ENCODE data around the gene FAM171A1. TPM values are rescaled to one million over a fixed set of nuclear protein-coding genes. Genes with fewer than 3 reads are reported as not detected.
"Not testable (repeated sequence)": the region's sequence is repeated elsewhere in the genome, so short reads cannot be mapped to it uniquely, and the experiment has no call there.

The FAM171A1 gene
- total RNA-seq, 8 experiments from 2014 or later, result 16.4 to 44.7 (median 30.9) TPM

- ATAC-seq (replicated peaks in 6 of 8), result no peak
- Histone ChIP-seq H3K27ac (no peak overlapping the region), H3K4me1 (replicated peaks in 1 of 2) (no peaks in the 10 kb centered on the region), H3K4me3 (no peak overlapping the region)
- in situ Hi-C loops (cut with MboI; ENCODE audit: low pct_unique_long_range_greater_than_20kb in 2 of 9, low sequenced_read_pairs in 9 of 9, unreplicated experiment in 9 of 9), result no loop called here
- 79 to 100% (median 96%) methylated on average over 1 to 6 of the region's 12 CpGs; no CpG with 5 or more reads in 5 of the 10 experiments for WGBS, 10 experiments
Measured at GRCh38 chr10:15278786-15279185, 92.3 kb downstream of the FAM171A1 start.

- in situ Hi-C loops (cut with MboI; ENCODE audit: low pct_unique_long_range_greater_than_20kb in 2 of 9, low sequenced_read_pairs in 9 of 9, unreplicated experiment in 9 of 9); H3K4me1 ChIP-seq (replicated peaks in 1 of 2): not testable (repeated sequence)
Measured at GRCh38 chr10:15276039-15276438, 95.0 kb downstream of the FAM171A1 start.

GRCh38 chr10:15269838-15270237 lies 101.3 kb downstream of the FAM171A1 start:
- H3K27ac ChIP-seq; H3K4me3 ChIP-seq; in situ Hi-C loops (cut with MboI; ENCODE audit: low pct_unique_long_range_greater_than_20kb in 2 of 9, low sequenced_read_pairs in 9 of 9, unreplicated experiment in 9 of 9); ATAC-seq (replicated peaks in 6 of 8); H3K4me1 ChIP-seq (replicated peaks in 1 of 2): not testable (repeated sequence)
- WGBS, 10 experiments, result 80 to 90% methylated on average over 3 to 4 of the region's 12 CpGs; no CpG with 5 or more reads in 8 of the 10 experiments

More at GRCh38 chr10:15276039-15276438, 95.0 kb downstream of the FAM171A1 start:
- not testable (repeated sequence) for H3K27ac ChIP-seq; H3K4me3 ChIP-seq; ATAC-seq (replicated peaks in 6 of 8)
- 89 to 100% (median 97%) methylated on average over 4 to 9 of the region's 9 CpGs; no CpG with 5 or more reads in 1 of the 10 experiments for WGBS, 10 experiments

- H3K4me3 ChIP-seq, result no peak overlapping the region
- no peaks in the 10 kb centered on the region for H3K4me1 ChIP-seq (replicated peaks in 1 of 2)
- WGBS, 10 experiments, result 66 to 100% (median 83%) methylated on average over 3 to 8 of the region's 10 CpGs; no CpG with 5 or more reads in 3 of the 10 experiments
- H3K27ac ChIP-seq, result no peak overlapping the region
- peak in 2 of 8 experiments; percentile 29 to 45 for ATAC-seq (replicated peaks in 6 of 8)
- in situ Hi-C loops (cut with MboI; ENCODE audit: low pct_unique_long_range_greater_than_20kb in 2 of 9, low sequenced_read_pairs in 9 of 9, unreplicated experiment in 9 of 9), result no loop called here
Measured at GRCh38 chr10:15267496-15267895, 103.6 kb downstream of the FAM171A1 start.

- H3K4me3 ChIP-seq, result no peak overlapping the region
- no peak overlapping the region for H3K27ac ChIP-seq
- no peak for ATAC-seq (replicated peaks in 6 of 8)
- in situ Hi-C loops (cut with MboI; ENCODE audit: low pct_unique_long_range_greater_than_20kb in 2 of 9, low sequenced_read_pairs in 9 of 9, unreplicated experiment in 9 of 9), result no loop called here
- WGBS, 10 experiments, result 96 to 100% (median 100%) methylated on average over 1 to 4 of the region's 5 CpGs; no CpG with 5 or more reads in 5 of the 10 experiments
- peaks cover 0 to 4% of the 10 kb centered on the region in 2 donors for H3K4me1 ChIP-seq (replicated peaks in 1 of 2)
Measured at GRCh38 chr10:15266117-15266516, 105.0 kb downstream of the FAM171A1 start.

- Histone ChIP-seq H3K4me3 (no peak overlapping the region), H3K4me1 (replicated peaks in 1 of 2) (peaks cover 0 to 4% of the 10 kb centered on the region in 2 donors), H3K27ac (no peak overlapping the region)
- in situ Hi-C loops (cut with MboI; ENCODE audit: low pct_unique_long_range_greater_than_20kb in 2 of 9, low sequenced_read_pairs in 9 of 9, unreplicated experiment in 9 of 9), result no loop called here
- no peak for ATAC-seq (replicated peaks in 6 of 8)
- WGBS, 10 experiments, result 71 to 100% (median 95%) methylated on average over 1 to 2 of the region's 2 CpGs; no CpG with 5 or more reads in 2 of the 10 experiments
Measured at GRCh38 chr10:15265558-15265957, 105.5 kb downstream of the FAM171A1 start.

- Histone ChIP-seq H3K4me3 (no peak overlapping the region), H3K27ac (no peak overlapping the region), H3K4me1 (replicated peaks in 1 of 2) (peaks cover 0 to 4% of the 10 kb centered on the region in 2 donors)
- 77 to 100% (median 93%) methylated on average over 1 to 7 of the region's 7 CpGs for WGBS, 10 experiments
- ATAC-seq (replicated peaks in 6 of 8), result no peak
- in situ Hi-C loops (cut with MboI; ENCODE audit: low pct_unique_long_range_greater_than_20kb in 2 of 9, low sequenced_read_pairs in 9 of 9, unreplicated experiment in 9 of 9), result no loop called here
Measured at GRCh38 chr10:15265056-15265455, 106.0 kb downstream of the FAM171A1 start.

- no peak for ATAC-seq (replicated peaks in 6 of 8)
- Histone ChIP-seq H3K4me3 (no peak overlapping the region), H3K4me1 (replicated peaks in 1 of 2) (peaks cover 0 to 4% of the 10 kb centered on the region in 2 donors), H3K27ac (no peak overlapping the region)
- WGBS, 10 experiments, result 87 to 100% (median 96%) methylated on average over 6 to 8 of the region's 8 CpGs
- in situ Hi-C loops (cut with MboI; ENCODE audit: low pct_unique_long_range_greater_than_20kb in 2 of 9, low sequenced_read_pairs in 9 of 9, unreplicated experiment in 9 of 9), result no loop called here
Measured at GRCh38 chr10:15263657-15264323, 107.3 kb downstream of the FAM171A1 start.

GRCh38 chr10:15262036-15262713 lies 108.9 kb downstream of the FAM171A1 start:
- no peak overlapping the region for H3K27ac ChIP-seq
- H3K4me1 ChIP-seq (replicated peaks in 1 of 2), result peaks cover 0 to 4% of the 10 kb centered on the region in 2 donors
- no peak overlapping the region for H3K4me3 ChIP-seq
- in situ Hi-C loops (cut with MboI; ENCODE audit: low pct_unique_long_range_greater_than_20kb in 2 of 9, low sequenced_read_pairs in 9 of 9, unreplicated experiment in 9 of 9), result no loop called here
- peak in 4 of 8 experiments; percentile 33 to 91 (median 66) for ATAC-seq (replicated peaks in 6 of 8)
- WGBS, 10 experiments, result 40 to 92% (median 81%) methylated on average over 3 to 9 of the region's 10 CpGs; no CpG with 5 or more reads in 1 of the 10 experiments

GRCh38 chr10:15259136-15259535 lies 112.0 kb downstream of the FAM171A1 start:
- in situ Hi-C loops (cut with MboI; ENCODE audit: low pct_unique_long_range_greater_than_20kb in 2 of 9, low sequenced_read_pairs in 9 of 9, unreplicated experiment in 9 of 9), result no loop called here
- 80 to 100% (median 100%) methylated on average over 1 to 2 of the region's 2 CpGs; no CpG with 5 or more reads in 1 of the 10 experiments for WGBS, 10 experiments
- Histone ChIP-seq H3K27ac (no peak overlapping the region), H3K4me3 (no peak overlapping the region), H3K4me1 (replicated peaks in 1 of 2) (peaks cover 16% of the 10 kb centered on the region in 2 donors)
- no peak for ATAC-seq (replicated peaks in 6 of 8)

- in situ Hi-C loops (cut with MboI; ENCODE audit: low pct_unique_long_range_greater_than_20kb in 2 of 9, low sequenced_read_pairs in 9 of 9, unreplicated experiment in 9 of 9), result no loop called here
- 90 to 100% (median 95%) methylated on average over 3 to 6 of the region's 6 CpGs; no CpG with 5 or more reads in 1 of the 10 experiments for WGBS, 10 experiments
Measured at GRCh38 chr10:15258255-15258654, 112.8 kb downstream of the FAM171A1 start.

GRCh38 chr10:15255961-15256360 lies 115.1 kb downstream of the FAM171A1 start:
- no peak overlapping the region for H3K4me3 ChIP-seq
- H3K4me1 ChIP-seq (replicated peaks in 1 of 2), result peaks cover 15 to 16% of the 10 kb centered on the region in 2 donors
- 39 to 100% (median 74%) methylated on average over 1 to 4 of the region's 6 CpGs; no CpG with 5 or more reads in 6 of the 10 experiments for WGBS, 10 experiments
- no peak for ATAC-seq (replicated peaks in 6 of 8)
- H3K27ac ChIP-seq, result no peak overlapping the region
- in situ Hi-C loops (cut with MboI; ENCODE audit: low pct_unique_long_range_greater_than_20kb in 2 of 9, low sequenced_read_pairs in 9 of 9, unreplicated experiment in 9 of 9), result no loop called here

More at GRCh38 chr10:15258255-15258654, 112.8 kb downstream of the FAM171A1 start:
- Histone ChIP-seq H3K4me3 (no peak overlapping the region), H3K4me1 (replicated peaks in 1 of 2) (peaks cover 16 to 18% of the 10 kb centered on the region in 2 donors), H3K27ac (no peak overlapping the region)
- no peak for ATAC-seq (replicated peaks in 6 of 8)
